Measurements from ENCODE around the gene TRPM7.

Gene TRPM7

DNA sequence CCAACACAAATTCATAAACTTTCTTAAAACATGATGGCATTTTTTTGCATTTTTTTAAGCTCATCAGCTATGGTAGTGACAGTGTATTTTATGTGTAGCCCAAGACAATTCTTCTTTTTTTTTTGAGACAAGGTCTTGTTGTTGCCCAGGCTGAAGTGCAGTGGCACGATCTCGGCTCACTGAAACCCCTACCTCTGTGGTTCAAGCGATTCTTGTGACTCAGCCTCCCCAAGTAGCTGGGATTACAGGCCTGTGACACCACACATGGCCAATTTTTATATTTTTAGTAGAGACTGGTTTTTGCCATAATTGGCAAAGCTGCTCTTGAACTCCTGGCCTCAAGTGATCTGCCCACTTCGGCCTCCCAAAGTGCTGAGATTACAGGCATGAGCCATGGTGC lies 122.8 kb downstream of the TRPM7 start:
- no peak for DNase-seq

GRCh38 chr15:50562735-50563640 lies 123.6 kb downstream of the TRPM7 start:
- no peak for DNase-seq

DNA sequence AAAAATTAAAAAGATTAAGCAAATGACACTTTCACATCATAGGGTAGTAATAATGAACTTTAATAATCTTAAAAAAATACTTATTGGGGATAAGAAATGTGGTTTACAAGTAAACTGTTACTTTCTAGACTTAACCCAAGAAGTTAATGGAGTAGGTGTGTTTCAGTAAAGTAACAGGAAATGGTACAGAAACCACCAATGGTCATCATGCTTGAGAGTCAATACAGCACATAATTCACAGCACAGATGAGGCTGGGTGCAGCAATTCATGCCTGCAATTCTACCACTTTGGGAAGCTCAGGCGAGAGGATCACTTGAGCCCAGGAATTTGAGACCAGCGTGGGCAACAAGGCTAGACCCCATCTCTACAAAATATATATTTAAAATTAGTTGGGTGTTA lies 128.6 kb downstream of the TRPM7 start:
- no peak for DNase-seq

DNA sequence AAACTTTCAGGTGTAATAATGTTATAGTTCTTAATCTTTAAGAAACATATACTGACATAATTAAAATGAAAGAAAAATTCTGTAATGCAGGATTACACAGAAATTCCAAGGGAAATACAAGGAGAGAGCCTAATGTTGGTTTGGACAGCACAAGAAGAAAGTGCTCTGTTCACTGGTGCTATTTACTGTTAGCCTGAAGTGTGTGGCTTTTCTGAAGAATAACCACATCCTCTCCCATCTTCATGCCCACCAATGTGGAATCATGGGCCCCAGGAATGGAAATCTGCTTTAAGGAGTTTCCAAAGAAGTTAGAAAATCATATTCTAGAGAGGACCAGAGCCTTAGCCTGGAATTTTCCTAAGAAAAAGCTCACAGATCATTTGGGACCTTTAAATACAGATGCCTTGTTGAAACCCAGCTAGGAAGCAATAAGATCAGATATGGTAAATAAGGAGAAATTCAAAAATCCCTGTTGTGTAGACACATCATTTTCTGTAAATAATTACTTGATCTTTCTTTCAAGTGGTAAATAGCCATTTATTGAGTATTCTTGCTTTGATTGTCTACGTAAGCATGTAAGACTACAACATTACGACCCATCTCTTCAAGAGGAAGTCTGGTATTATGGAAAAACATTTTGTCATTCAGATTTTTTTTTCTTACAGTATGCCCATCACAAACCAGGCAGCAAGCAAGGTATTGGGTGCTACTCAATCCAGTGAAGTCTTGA lies 129.8 kb downstream of the TRPM7 start:
- no peak for DNase-seq

GRCh38 chr15:50552238-50552637 lies 134.4 kb downstream of the TRPM7 start:
- DNase-seq, result no peak

DNA sequence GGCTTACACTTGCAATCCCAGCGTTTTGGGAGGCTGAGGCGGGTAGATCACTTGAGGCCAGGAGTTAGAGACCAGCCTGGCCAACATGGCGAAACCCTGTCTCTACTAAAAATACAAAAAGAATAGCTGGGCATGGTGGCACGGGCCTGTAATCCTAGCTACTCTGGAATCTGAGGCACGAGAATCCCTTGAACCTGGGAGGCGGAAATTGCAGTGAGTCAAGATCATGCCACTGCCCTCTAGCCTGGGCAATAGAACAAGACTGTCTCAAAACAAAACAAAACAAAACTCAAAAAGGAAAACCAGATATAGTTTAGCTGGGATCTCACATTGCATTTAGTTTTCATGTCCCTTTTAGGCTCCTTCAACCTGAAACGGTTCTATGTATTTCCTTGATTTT lies 137.3 kb downstream of the TRPM7 start:
- no peak for DNase-seq

DNA sequence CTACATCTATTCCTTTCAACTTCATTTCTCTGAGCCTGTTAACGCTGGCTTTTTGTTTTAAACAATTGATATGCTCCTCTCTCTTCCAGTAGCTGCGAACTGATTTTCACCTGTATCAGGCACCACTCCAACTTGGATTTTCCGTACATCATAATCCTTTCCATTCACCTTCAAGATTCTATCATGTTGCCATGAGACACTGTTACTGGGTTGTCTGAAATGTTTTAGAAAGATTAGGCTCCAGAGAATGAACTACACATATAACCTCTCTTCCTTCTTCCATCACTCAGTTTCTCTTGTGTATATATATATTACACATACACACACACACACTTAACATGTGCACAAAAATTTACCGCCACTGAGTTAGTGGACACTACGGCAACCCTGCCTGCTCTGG lies 140.0 kb downstream of the TRPM7 start, which contains the start of gene USP50:
Gene USP50, minus strand, starts transcription at position 101 of the 400 bp plus-strand sequence. CDS start 141 bp downstream, outside the sequence.
- DNase-seq, result no peak

DNA sequence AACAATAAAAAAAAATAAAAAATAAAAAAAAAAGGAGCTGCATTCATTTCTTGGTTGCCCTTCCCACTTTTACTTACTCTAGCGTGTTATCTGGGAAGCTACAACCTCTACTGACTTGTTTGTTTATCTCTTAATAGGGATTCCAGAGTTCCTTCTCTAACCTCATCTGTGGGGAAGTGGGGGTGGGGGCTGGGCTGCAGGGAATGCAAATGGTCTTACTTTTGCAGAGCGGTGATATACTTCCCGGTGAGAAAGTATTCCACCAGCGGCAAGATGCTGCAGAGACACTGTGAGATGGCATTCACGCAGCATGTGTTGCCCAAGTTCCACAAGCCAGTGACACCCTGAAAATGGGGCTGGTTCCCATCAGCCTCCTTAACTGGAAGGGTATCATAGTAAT lies 142.2 kb downstream of the TRPM7 start:
- no peak for DNase-seq

DNA sequence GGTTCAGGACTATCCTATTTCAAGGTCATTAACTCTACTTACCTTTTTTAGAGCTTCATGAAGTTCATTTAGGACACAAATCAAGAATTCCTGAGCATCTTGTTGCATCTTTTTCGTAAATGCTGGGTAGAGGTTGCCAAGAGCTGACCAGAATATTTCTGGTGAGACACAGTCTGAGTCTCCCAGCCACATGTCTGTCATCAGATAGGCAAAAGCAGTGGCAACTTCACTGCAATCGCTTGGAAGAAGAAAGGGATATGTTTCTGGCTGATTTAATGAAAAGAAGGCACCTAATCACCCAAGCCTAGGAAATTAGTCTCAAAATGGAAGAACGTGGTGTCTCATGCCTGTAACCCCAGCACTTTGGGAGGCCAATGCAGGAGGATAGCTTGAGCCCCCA lies 143.0 kb downstream of the TRPM7 start:
- DNase-seq, result no peak

DNA sequence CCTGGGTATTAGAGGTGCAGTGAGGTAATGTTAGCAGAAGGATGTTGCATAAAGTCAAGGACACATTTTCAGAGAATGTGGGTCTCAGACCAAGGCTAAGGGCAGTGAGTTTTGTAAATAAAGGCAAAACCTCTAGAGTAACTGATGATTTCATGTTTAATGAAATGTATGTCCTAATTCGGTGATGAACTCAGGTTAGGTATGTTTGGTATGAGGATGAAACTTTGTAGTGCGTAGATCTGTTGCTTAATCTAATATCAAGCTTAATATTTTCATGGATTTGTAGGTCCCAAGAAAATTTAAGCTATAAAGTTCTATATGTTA lies 143.7 kb downstream of the TRPM7 start:
- DNase-seq, result no peak

GRCh38 chr15:50531766-50532165 lies 154.8 kb downstream of the TRPM7 start:
- DNase-seq, result no peak

GRCh38 chr15:50531163-50531562 lies 155.4 kb downstream of the TRPM7 start:
- DNase-seq, result no peak

GRCh38 chr15:50523851-50524251 lies 162.7 kb downstream of the TRPM7 start:
- DNase-seq, result no peak

DNA sequence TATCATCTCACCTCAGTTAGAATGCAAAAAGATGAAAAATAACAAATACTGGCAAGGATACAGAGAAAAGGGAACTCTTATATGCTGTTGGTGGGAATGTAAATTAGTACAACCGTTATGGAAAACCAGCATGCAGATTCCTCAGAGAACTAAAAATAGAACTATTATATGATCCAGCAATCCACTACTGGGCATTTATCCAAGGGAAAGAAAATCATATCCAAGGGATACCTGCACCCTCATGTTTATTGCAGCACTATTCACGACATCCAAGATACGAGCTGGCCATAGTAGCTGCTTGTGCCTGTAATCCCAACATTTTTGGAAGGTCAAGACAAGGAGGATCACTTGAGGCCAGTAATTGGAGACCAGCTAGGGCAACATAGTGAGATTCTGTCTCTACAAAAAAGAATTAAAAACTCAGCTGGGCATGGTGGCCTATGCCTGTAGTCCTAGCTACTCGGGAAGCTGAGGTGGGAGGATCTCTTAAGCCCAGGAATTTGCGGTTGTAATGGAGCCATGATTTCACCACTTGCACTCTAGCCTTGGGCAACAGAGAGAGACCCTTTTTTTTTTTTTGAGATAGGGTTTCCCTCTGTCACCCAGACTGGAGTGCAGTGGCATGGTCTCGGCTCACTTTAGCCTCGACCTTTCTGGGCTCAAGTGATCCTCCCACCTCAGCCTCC lies 166.7 kb downstream of the TRPM7 start:
- no peak for DNase-seq

DNA sequence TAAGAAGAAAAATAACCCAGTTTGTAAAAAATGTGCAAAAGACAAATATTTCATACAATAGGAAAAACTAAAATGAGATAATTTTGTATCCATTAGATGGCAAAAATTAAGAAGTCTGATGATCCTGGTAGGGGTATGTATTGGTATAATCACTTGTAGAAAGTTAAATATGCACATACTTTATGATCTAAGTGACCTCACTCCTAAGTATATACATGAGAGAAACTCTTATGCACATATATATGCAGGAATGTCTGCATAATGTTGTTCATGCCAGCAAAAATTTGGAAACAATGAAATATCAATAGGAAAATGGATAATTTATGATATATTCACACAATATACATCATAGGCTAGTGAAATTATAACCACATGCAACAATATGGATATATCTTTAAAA lies 173.6 kb downstream of the TRPM7 start:
- no peak for DNase-seq
